ENCODE results near the gene BPGM. TPM values are rescaled to one million over a fixed set of nuclear protein-coding genes. Genes with fewer than 3 reads are reported as not detected.

Gene BPGM
- total and polyA plus RNA-seq, 2 experiments from 2014 or later, result 16.9 TPM

DNA sequence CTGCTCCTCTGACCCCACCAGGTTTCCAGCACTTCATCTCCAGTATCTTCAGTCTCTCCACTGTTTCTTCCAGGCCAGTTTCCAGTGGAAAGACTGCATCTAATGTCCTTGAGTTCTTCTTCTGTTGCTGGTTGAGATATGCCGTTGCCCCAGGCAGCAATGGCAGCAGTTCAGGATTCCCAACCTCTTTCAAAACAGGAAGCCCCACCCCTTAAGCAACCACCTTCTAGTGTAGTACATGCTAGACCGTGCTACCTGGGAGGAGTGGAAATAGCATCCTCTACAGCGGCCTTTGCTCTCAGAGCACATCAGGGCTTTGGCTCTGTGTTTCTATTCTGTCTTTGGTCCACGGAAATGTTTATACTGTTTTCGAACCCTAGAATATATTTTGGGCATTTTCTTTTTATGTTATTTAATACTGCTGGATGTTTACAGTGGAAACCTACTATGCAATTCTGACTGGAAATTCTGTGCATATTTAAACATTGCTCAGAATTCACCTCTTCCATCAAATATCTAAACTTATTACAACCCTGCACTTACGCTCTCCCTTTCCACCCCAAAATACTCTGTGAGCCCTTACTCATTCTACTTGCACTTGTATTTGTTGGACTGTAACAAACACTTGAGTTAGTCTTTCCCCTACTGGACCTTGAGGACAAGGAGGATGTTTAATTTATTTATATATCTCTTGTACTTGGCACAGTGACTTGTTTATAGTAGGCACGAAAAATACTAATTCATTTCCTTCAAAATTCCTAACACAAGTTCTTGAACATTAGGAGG, 8.5 kb upstream of the BPGM start (continued):
- TF ChIP-seq CREB1 (CRISPR knock-in tag; IDR thresholded peaks at IDR 0.05; ENCODE audit: low read depth), result no peak
- TF ChIP-seq, protein P1, sequence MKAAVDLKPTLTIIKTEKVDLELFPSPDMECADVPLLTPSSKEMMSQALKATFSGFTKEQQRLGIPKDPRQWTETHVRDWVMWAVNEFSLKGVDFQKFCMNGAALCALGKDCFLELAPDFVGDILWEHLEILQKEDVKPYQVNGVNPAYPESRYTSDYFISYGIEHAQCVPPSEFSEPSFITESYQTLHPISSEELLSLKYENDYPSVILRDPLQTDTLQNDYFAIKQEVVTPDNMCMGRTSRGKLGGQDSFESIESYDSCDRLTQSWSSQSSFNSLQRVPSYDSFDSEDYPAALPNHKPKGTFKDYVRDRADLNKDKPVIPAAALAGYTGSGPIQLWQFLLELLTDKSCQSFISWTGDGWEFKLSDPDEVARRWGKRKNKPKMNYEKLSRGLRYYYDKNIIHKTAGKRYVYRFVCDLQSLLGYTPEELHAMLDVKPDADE (IDR thresholded peaks at IDR 0.05), result no peak

DNA sequence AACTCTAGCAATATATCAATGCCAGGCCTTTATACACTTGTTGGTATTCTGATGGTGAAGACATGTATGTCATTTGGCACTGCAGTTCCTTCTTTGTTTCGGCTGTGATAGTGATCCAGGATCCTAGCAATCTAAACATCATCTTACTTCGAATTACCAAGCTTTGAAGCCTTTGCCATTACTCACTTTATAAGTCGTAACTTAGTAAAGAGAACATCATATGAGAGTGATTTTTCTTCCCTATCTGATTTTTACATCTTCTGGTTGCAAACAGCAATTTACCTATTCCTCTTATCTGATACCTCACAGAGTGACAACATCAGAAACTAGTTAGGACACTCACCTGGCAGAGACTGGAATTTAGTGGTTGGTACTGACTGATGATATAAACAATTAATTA, 7.6 kb upstream of the BPGM start:
- no peak overlapping the region for H3K4me3 Mint-ChIP-seq
- DNase-seq (ENCODE audit: low spot score) (no peak), ATAC-seq (no peak)
- Histone ChIP-seq H3K9me2 (ENCODE audit: insufficient read depth) (no peaks in the 10 kb centered on the region), H3K4me1 (ENCODE audit: insufficient read depth) (no peaks in the 10 kb centered on the region), H3K27ac (ENCODE audit: low read depth) (no peak overlapping the region), H3K27me3 (ENCODE audit: insufficient read depth) (no peaks in the 10 kb centered on the region), H3K4me3 (no peak overlapping the region), H3K79me2 (replicated peaks; ENCODE audit: insufficient read depth) (no peaks in the 10 kb centered on the region), H3K4me2 (no peak overlapping the region), H3F3A (replicated peaks; ENCODE audit: low read depth) (no peaks in the 10 kb centered on the region), H3K36me3 (ENCODE audit: insufficient read depth) (no peaks in the 10 kb centered on the region), H4K20me1 (replicated peaks; ENCODE audit: insufficient read depth) (no peaks in the 10 kb centered on the region; the same call in 1 of the 2 replicates), H2AFZ (no peak overlapping the region)
- peaks cover 4% of the 10 kb centered on the region; the same call in 2 of the 3 replicates for H3K9me3 Mint-ChIP-seq
- no peaks in the 10 kb centered on the region for H3K4me1 Mint-ChIP-seq
- H3K36me3 Mint-ChIP-seq (ENCODE audit: low read depth), result no peaks in the 10 kb centered on the region
- H3K27me3 Mint-ChIP-seq (ENCODE audit: insufficient read depth, low read depth, poor library complexity), result no peaks in the 10 kb centered on the region
- TF ChIP-seq EZH2 (IDR thresholded peaks at IDR 0.05; ENCODE audit: low read depth, unreplicated experiment) (no peak), EZH2phosphoT487 (IDR thresholded peaks at IDR 0.05; ENCODE audit: unreplicated experiment) (no peak), JUNB (IDR thresholded peaks at IDR 0.05; ENCODE audit: unreplicated experiment) (no peak)
- TF ChIP-seq, protein P2, sequence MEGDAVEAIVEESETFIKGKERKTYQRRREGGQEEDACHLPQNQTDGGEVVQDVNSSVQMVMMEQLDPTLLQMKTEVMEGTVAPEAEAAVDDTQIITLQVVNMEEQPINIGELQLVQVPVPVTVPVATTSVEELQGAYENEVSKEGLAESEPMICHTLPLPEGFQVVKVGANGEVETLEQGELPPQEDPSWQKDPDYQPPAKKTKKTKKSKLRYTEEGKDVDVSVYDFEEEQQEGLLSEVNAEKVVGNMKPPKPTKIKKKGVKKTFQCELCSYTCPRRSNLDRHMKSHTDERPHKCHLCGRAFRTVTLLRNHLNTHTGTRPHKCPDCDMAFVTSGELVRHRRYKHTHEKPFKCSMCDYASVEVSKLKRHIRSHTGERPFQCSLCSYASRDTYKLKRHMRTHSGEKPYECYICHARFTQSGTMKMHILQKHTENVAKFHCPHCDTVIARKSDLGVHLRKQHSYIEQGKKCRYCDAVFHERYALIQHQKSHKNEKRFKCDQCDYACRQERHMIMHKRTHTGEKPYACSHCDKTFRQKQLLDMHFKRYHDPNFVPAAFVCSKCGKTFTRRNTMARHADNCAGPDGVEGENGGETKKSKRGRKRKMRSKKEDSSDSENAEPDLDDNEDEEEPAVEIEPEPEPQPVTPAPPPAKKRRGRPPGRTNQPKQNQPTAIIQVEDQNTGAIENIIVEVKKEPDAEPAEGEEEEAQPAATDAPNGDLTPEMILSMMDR (conservative IDR thresholded peaks at IDR 0.05; ENCODE audit: low read depth in 2 of 2), result no peak
- TF ChIP-seq, protein P3, sequence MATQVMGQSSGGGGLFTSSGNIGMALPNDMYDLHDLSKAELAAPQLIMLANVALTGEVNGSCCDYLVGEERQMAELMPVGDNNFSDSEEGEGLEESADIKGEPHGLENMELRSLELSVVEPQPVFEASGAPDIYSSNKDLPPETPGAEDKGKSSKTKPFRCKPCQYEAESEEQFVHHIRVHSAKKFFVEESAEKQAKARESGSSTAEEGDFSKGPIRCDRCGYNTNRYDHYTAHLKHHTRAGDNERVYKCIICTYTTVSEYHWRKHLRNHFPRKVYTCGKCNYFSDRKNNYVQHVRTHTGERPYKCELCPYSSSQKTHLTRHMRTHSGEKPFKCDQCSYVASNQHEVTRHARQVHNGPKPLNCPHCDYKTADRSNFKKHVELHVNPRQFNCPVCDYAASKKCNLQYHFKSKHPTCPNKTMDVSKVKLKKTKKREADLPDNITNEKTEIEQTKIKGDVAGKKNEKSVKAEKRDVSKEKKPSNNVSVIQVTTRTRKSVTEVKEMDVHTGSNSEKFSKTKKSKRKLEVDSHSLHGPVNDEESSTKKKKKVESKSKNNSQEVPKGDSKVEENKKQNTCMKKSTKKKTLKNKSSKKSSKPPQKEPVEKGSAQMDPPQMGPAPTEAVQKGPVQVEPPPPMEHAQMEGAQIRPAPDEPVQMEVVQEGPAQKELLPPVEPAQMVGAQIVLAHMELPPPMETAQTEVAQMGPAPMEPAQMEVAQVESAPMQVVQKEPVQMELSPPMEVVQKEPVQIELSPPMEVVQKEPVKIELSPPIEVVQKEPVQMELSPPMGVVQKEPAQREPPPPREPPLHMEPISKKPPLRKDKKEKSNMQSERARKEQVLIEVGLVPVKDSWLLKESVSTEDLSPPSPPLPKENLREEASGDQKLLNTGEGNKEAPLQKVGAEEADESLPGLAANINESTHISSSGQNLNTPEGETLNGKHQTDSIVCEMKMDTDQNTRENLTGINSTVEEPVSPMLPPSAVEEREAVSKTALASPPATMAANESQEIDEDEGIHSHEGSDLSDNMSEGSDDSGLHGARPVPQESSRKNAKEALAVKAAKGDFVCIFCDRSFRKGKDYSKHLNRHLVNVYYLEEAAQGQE (IDR thresholded peaks at IDR 0.05; ENCODE audit: unreplicated experiment), result no peak
- TF ChIP-seq, protein P1 (IDR thresholded peaks at IDR 0.05), result no peak
- H3K27ac Mint-ChIP-seq, result no peak overlapping the region
